Measurements from ENCODE around the gene LENG9. TPM values are rescaled to one million over a fixed set of nuclear protein-coding genes. Genes with fewer than 3 reads are reported as not detected.

Gene LENG9
- total RNA-seq, 8 experiments from 2014 or later = 1.6 to 10.7 (median 3.7) TPM

DNA sequence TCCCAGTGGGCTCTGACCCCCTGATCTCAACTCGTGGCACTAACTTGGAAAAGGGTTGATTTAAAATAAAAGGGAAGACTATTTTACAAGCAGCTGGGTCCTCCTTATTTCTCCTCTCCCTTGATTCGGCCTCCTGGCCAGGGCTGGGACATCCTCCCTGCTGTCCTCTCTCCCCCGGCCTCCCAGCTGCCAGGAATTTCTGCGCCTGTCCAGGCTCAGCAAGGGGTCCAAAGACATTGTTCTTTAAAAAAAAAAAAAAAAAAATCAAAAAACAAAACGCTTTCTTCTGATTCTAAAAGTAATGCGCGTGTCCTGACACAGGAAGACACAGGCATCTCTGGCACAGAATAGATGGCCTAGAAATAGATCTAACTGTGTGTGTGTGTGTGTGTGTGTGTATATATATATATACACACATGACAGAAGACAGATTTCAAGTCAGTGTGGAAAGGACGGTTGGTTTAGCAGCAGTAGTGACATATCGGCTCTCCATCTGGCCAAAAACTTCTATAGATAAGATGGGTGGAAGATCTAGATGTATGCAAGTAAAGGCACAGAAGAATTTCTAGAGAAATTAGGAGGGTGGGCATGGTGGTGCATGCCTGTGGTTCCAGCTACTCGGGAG lies 26.8 kb downstream of the LENG9 start:
- Histone ChIP-seq H3K4me3 (no peak overlapping the region), H3K4me1 (replicated peaks in 1 of 2) (peaks cover 31 to 47% of the 10 kb centered on the region in 2 donors), H3K27ac (peak overlapping the region; percentile 11 to 81)
- WGBS, 10 experiments = 50 to 100% (median 91%) methylated on average over 1 to 8 of the region's 10 CpGs
- in situ Hi-C loops (cut with MboI; ENCODE audit: low pct_unique_long_range_greater_than_20kb in 2 of 9, low sequenced_read_pairs in 9 of 9, unreplicated experiment in 9 of 9) = no loop called here
- ATAC-seq (replicated peaks in 6 of 8) = no peak

DNA sequence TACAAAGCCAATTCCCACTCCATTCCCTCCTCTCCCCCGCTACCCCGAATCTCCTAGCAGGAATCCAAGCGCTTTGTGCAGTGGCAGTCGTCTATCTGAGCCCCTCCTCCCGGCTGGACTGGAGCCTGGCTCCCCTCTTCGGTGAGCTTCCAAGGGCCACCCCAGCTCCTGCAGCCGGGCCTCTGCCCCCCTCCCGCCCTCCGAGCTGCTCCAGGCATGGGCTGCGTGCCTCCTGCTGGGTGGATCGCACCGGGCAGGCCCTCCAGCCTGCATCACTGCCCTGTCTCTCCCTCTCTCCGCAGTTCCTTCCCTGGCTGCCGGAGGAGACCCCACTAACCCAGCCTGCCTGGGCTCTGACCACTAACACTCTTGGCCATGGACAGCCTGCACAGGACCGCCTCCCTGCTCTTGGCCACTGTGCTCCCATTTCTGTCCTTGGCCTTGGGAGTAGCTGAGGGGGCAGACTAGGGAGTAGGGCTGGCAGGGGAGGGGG lies 27.5 kb downstream of the LENG9 start:
- Histone ChIP-seq H3K4me3 (no peak overlapping the region), H3K27ac (peak overlapping the region; percentile 11 to 81), H3K4me1 (replicated peaks in 1 of 2) (peaks cover 37 to 53% of the 10 kb centered on the region in 2 donors)
- peak in 5 of 8 experiments; percentile 50 to 66 (median 61) for ATAC-seq (replicated peaks in 6 of 8)
- in situ Hi-C loops (cut with MboI; ENCODE audit: low pct_unique_long_range_greater_than_20kb in 2 of 9, low sequenced_read_pairs in 9 of 9, unreplicated experiment in 9 of 9) = no loop called here
- 55 to 80% (median 60%) methylated on average over 1 to 2 of the region's 15 CpGs; no CpG with 5 or more reads in 7 of the 10 experiments for WGBS, 10 experiments

DNA sequence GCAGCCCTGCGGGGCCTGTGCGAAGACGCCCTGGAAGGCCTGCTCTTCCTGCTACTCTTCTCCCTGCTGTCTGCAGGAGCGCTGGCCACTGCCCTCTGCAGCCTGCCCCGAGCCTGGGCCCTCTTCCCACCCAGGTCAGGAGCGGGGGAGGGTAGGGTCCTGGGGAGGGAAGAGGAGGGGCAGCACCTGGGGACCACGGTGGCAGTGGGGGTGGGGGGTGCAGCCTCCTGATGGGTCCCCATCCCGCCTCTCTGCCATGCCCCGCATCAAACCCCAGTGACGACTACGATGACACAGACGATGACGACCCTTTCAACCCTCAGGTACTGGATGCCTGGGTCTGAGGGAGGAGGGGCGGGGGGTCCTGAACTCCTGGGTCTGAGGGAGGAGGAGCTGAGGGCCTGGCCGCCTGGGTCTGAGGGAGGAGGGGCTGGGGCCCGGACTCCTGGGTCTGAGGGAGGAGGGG lies 28.0 kb downstream of the LENG9 start:
- H3K4me3 ChIP-seq = no peak overlapping the region
- in situ Hi-C loops (cut with MboI; ENCODE audit: low pct_unique_long_range_greater_than_20kb in 2 of 9, low sequenced_read_pairs in 9 of 9, unreplicated experiment in 9 of 9) = no loop called here
- 73% methylated on average over 2 of the region's 16 CpGs; no CpG with 5 or more reads in 9 of the 10 experiments for WGBS, 10 experiments
- ATAC-seq (replicated peaks in 6 of 8) = peak in 7 of 8 experiments; percentile 3 to 50 (median 30)
- H3K27ac ChIP-seq = peak overlapping the region; percentile 11 to 81
- peaks cover 40 to 55% of the 10 kb centered on the region in 2 donors for H3K4me1 ChIP-seq (replicated peaks in 1 of 2)

DNA sequence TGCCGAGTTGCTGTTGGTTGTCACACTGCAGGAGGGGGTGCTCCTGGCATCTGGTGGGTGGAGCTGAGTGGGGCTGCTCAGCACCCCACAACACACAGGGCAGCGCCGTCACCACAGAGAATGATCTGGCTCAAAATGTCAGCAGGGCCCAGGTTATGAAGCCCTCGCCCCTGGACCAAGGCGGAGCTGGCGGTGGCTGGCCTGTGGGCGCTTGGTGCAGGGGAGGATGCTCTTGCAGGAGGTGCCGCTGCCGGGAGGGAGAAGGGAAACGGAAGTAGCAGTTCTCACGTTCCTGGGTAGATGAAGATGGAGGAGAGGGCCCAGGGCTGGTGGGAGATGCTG lies 28.7 kb downstream of the LENG9 start:
- WGBS, 10 experiments = 80% methylated on average over 1 to 3 of the region's 11 CpGs; no CpG with 5 or more reads in 8 of the 10 experiments
- in situ Hi-C loops (cut with MboI; ENCODE audit: low pct_unique_long_range_greater_than_20kb in 2 of 9, low sequenced_read_pairs in 9 of 9, unreplicated experiment in 9 of 9) = no loop called here
- peak overlapping the region; percentile 11 to 81 for H3K27ac ChIP-seq
- no peak overlapping the region for H3K4me3 ChIP-seq
- H3K4me1 ChIP-seq (replicated peaks in 1 of 2) = peaks cover 47 to 63% of the 10 kb centered on the region in 2 donors
- no peak for ATAC-seq (replicated peaks in 6 of 8)

DNA sequence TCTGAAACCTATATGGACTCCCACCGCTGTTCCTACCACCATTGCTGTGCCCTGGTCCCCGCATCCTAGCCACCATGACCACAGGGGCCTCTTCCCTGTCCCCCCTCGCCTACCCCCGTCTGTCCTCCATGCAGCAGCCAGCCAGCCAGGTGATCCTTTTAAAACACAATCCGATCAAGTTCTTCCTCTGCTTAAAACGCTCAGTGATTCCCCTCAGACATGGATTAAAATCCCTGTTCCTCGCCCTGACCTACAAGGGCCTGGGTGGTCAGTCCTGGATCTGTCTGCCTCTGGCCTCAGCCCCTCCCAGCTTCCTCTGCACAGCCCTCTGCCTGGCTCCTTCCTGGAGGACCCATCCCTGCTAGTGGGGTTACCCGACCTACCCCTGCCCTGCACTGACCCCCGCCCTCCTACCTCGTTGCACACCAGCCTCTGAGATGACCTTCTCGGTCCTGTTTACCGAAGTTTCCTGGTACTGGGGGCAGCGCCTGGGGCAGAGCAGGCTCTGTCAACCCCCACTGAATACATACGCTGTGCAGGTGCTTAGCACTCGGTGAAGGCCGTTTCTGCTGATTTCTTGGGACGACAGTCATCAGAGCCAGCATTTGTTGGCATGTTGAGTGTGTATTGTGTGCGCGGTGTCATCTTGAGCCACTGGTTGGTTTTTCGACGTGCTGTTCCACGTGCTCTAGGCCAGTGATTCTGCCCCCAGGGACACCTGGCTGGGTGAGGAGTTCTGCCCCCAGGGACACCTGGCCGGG lies 29.3 kb downstream of the LENG9 start:
- 45 to 87% (median 80%) methylated on average over 1 to 10 of the region's 23 CpGs; no CpG with 5 or more reads in 3 of the 10 experiments for WGBS, 10 experiments
- no peak overlapping the region for H3K4me3 ChIP-seq
- peak overlapping the region in 1 of 2 donors; percentile 62 for H3K27ac ChIP-seq
- in situ Hi-C loops (cut with MboI; ENCODE audit: low pct_unique_long_range_greater_than_20kb in 2 of 9, low sequenced_read_pairs in 9 of 9, unreplicated experiment in 9 of 9) = no loop called here
- H3K4me1 ChIP-seq (replicated peaks in 1 of 2) = peaks cover 49 to 68% of the 10 kb centered on the region in 2 donors
- ATAC-seq (replicated peaks in 6 of 8) = no peak

DNA sequence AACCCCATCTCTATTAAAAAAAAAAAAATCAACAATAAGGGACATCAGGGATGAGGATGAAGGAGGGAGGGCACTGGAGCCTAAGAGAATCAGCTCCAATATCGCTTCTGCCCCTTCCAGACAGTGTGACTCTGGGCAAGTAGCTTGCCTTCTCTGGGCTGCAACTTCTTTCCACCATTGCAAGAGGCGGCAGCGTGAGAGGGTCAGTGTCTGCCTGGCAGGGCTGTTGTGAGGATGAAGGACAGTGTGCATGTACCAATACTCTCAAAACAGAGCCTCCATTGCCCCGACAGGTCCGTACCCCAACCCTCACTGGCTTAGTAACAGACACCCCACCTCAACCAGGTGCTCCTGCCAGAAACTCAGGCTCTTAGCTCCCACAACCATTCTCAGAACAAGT lies 29.9 kb downstream of the LENG9 start:
- no peak overlapping the region for H3K4me3 ChIP-seq
- 33 to 100% (median 89%) methylated on average over 1 to 5 of the region's 5 CpGs; no CpG with 5 or more reads in 2 of the 10 experiments for WGBS, 10 experiments
- peaks cover 52 to 68% of the 10 kb centered on the region in 2 donors for H3K4me1 ChIP-seq (replicated peaks in 1 of 2)
- peak overlapping the region in 1 of 2 donors; percentile 13 for H3K27ac ChIP-seq
- in situ Hi-C loops (cut with MboI; ENCODE audit: low pct_unique_long_range_greater_than_20kb in 2 of 9, low sequenced_read_pairs in 9 of 9, unreplicated experiment in 9 of 9) = no loop called here
- no peak for ATAC-seq (replicated peaks in 6 of 8)

DNA sequence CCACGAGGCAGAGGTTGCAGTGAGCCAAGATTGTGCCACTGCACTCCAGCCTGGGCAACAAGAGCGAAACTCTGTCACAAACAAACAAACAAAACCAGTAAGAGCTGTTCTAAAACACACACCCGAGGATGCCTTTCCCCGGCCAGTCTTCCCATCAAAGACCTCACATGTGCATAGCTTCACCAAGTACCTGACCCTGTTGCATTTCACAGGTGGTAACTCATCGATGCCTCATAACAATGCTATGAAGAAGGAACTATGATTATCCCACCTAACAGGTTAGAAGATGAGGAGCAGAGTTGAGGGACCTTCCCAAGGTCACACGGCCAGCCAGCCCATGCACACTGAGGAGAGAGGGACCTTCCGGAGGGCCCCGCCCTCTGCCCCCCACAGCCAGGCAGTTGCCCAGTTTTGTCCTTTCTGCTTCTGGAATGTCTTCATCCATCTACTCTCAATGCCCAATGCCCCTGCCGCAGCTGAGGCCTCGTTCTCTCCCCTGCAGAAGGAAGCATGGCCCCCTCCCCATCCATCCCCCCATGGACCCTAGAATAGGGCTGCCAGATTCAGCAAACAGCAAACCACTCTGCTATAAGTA lies 31.3 kb downstream of the LENG9 start:
- in situ Hi-C loops (cut with MboI; ENCODE audit: low pct_unique_long_range_greater_than_20kb in 2 of 9, low sequenced_read_pairs in 9 of 9, unreplicated experiment in 9 of 9) = no loop called here
- ATAC-seq (replicated peaks in 6 of 8) = no peak
- H3K27ac ChIP-seq = peak overlapping the region in 1 of 2 donors; percentile 14
- no peak overlapping the region for H3K4me3 ChIP-seq
- 46 to 95% (median 87%) methylated on average over 2 to 7 of the region's 10 CpGs; no CpG with 5 or more reads in 5 of the 10 experiments for WGBS, 10 experiments
- H3K4me1 ChIP-seq (replicated peaks in 1 of 2) = peaks cover 52 to 68% of the 10 kb centered on the region in 2 donors

DNA sequence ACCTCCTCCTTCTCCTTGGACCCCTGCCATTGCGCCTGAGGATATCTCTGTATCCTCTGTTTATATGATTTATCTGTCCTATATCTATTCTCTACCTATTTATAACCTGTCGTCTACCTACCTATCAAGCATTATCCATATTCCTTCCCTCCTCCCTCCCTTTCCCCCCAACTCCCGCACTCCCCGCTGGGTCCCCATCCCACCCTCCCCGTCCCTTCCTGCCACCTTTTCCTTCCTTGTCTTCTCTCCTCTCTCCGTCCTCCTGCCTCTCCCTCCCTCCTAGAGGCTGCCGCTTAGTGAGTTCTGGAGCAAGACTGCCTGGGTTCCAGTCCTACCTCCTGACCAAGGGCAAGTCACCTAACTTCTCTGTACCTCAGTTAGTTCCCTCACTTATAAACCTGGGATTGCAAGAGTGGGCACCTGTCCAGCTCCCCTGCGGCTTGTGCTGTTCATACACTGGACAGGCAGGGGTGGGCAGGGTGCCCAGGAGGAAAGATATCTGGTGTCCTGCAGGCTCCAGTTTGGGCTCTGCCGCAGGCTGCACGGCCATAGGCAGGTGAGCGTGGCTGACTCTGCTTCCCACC lies 32.2 kb downstream of the LENG9 start:
- peaks cover 44 to 65% of the 10 kb centered on the region in 2 donors for H3K4me1 ChIP-seq (replicated peaks in 1 of 2)
- 0 to 100% (median 70%) methylated on average over 1 to 3 of the region's 11 CpGs; no CpG with 5 or more reads in 5 of the 10 experiments for WGBS, 10 experiments
- H3K27ac ChIP-seq = no peak overlapping the region
- no peak for ATAC-seq (replicated peaks in 6 of 8)
- no peak overlapping the region for H3K4me3 ChIP-seq
- in situ Hi-C loops (cut with MboI; ENCODE audit: low pct_unique_long_range_greater_than_20kb in 2 of 9, low sequenced_read_pairs in 9 of 9, unreplicated experiment in 9 of 9) = no loop called here

DNA sequence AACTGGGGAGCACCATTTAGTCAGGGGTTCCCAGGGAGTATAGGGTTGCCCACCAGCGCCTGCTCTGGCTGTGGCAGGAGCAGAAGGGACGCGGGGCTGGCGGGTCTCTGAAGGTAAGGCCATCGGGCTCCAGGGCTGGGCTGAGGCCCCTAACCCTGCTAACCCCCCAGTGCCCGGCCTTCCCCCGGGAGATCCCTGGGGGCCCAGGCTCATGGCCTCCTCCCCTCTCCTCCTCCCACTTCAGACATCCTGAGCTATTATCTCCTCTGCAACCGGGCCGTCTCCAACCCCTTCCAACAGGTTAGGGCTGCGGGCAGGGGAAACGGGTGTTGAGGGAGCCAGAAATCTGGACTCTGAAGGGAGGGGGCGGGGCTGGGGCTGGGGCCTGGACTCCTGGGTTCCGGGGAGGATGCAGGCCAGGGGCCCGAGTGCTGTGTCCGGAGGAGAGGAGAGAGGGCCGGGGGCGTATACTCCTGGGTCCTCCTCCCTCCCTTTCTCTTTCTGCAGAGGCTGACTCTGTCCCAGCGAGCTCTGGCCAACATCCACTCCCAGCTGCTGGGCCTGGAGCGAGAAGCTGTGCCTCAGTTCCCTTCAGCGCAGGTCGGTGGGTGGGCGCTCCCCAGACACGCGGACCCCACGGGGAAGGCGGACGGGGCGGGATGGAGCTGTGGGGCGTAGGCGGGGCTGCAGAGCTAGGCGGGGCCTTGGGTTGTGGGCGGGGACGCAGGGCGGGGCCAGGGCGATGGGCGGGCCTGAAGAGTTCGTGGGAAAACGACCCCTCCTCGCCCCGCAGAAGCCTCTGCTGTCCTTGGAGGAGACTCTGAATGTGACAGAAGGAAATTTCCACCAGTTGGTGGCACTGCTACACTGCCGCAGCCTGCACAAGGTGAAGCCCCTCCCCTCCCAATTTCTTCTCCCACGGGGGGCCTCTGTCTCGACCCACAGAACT lies 33.0 kb downstream of the LENG9 start:
- peak; percentile 26 to 79 (median 72) for ATAC-seq (replicated peaks in 6 of 8)
- 0 to 90% (median 0%) methylated on average over 1 to 2 of the region's 43 CpGs; no CpG with 5 or more reads in 5 of the 10 experiments for WGBS, 10 experiments
- Histone ChIP-seq H3K4me1 (replicated peaks in 1 of 2) (peaks cover 36 to 57% of the 10 kb centered on the region in 2 donors), H3K27ac (peak overlapping the region; percentile 25 to 71), H3K4me3 (peak overlapping the region in 3 of 5 donors; percentile 12 to 27 (median 19))
- in situ Hi-C loops (cut with MboI; ENCODE audit: low pct_unique_long_range_greater_than_20kb in 2 of 9, low sequenced_read_pairs in 9 of 9, unreplicated experiment in 9 of 9) = no loop called here

DNA sequence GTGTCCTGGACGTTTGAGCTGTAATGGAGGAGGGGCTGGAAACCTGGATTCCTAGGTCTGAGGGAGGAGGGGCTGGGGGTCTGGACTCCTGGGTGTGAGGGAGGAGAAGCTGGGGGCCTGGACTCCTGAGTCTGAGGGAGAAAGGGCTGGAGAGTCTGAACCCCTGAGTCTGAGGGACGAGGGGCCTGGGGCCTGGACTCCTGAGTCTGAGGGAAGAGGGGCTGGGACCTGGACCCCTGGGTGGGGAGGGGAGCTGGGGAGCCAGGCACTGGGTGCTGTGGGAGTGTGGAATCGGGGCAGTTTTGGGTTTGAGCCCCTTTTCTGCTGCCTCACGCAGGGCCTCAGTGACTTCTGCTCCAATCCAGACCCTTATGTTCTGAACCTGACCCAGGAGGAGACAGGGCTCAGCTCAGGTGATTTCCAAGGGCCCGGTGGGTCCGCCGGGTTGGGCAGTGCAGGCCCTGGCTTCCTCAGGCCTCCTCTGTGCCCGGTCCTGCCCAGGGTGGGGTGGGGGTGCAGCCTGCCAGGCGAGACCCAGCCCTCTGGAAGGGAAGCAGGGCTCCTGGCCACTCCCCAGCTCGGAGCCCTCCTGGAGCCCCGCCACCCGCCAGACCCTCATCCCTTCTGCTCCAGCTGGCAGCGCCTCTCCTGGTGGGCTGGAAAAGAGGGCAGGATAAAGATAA lies 33.9 kb downstream of the LENG9 start:
- peaks cover 27 to 48% of the 10 kb centered on the region in 2 donors for H3K4me1 ChIP-seq (replicated peaks in 1 of 2)
- ATAC-seq (replicated peaks in 6 of 8) = peak in 5 of 8 experiments; percentile 6 to 28 (median 15)
- H3K27ac ChIP-seq = peak overlapping the region; percentile 41 to 71
- 46% methylated on average over 5 of the region's 13 CpGs; no CpG with 5 or more reads in 9 of the 10 experiments for WGBS, 10 experiments
- in situ Hi-C loops (cut with MboI; ENCODE audit: low pct_unique_long_range_greater_than_20kb in 2 of 9, low sequenced_read_pairs in 9 of 9, unreplicated experiment in 9 of 9) = no loop called here
- no peak overlapping the region for H3K4me3 ChIP-seq

DNA sequence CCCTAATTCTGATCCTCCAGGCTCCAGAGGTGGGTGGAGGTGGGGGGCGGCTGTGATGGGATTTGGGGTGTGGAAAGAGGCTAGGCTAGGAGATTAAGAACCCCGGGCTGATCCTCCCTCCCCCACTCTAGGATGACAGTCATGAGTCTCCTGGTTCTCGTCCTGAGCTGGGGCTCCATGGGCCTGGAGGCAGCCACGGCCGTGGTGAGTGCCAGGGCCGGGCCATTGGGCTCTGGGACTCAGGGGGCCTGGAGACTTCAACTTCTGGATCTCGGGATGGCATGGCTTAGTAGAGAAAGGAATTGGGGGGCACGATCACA lies 34.4 kb downstream of the LENG9 start:
- no peak for ATAC-seq (replicated peaks in 6 of 8)
- no peak overlapping the region for H3K4me3 ChIP-seq
- WGBS, 10 experiments = no CpG with 5 or more reads among the region's 8 CpGs
- H3K27ac ChIP-seq = peak overlapping the region; percentile 41 to 71
- in situ Hi-C loops (cut with MboI; ENCODE audit: low pct_unique_long_range_greater_than_20kb in 2 of 9, low sequenced_read_pairs in 9 of 9, unreplicated experiment in 9 of 9) = no loop called here
- H3K4me1 ChIP-seq (replicated peaks in 1 of 2) = peaks cover 26 to 43% of the 10 kb centered on the region in 2 donors
